Tibial nerve (tissue), 4 donors: ENCODE data around the gene TNFRSF13B. TPM values are rescaled to one million over a fixed set of nuclear protein-coding genes. Genes with fewer than 3 reads are reported as not detected.

Experiments
- DNase-seq, 2 donors: peaks; one replicate each; pipeline ENCODE4 v3.0.0-alpha.2; 2019; ENCODE audit warnings: low spot score in 2 of 2
- H3K27ac ChIP-seq, 4 donors: fragments of 200-600 bp; sonication (generic) in 3 of 4; one replicate each; pipeline ENCODE4 v1.5.1; 2017 to 2019; ENCODE audit warnings: mild to moderate bottlenecking in 1 of 4
- H3K27me3 ChIP-seq, 2 donors: fragments of 200-600 bp; sonication (generic) in 1 of 2; one replicate each; pipeline versions ENCODE4 v1.5.1 to v1.6.0; 2017 to 2019
- H3K36me3 ChIP-seq, 3 donors: fragments of 200-600 bp; sonication (generic); one replicate each; pipeline ENCODE4 v1.5.1; 2018 to 2019
- H3K4me1 ChIP-seq, 4 donors: fragments of 200-600 bp; sonication (generic) in 3 of 4; one replicate each; pipeline ENCODE4 v1.5.1; 2017 to 2019
- H3K4me3 ChIP-seq, 4 donors: fragments of 200-600 bp; sonication (generic) in 3 of 4; one replicate each; pipeline ENCODE4 v1.5.1; 2017 to 2019; ENCODE audit warnings: mild to moderate bottlenecking in 1 of 4, moderate library complexity in 1 of 4
- H3K9me3 ChIP-seq, 4 donors: fragments of 200-600 bp; sonication (generic) in 3 of 4; one replicate each; pipeline ENCODE4 v1.5.1; 2017 to 2019
- EP300 ChIP-seq, 2 donors: sonication (generic); formaldehyde crosslinking; IDR thresholded peaks; one replicate each; pipeline ENCODE4 v1.6.1; 2017; ENCODE audit warnings: antibody characterized with exemption in 2 of 2, mild to moderate bottlenecking in 1 of 2
- POLR2A ChIP-seq, 2 donors: fragments of 450-650 bp; IDR thresholded peaks; one replicate each; pipeline ENCODE4 v1.6.1; 2017; ENCODE audit warnings: antibody characterized with exemption in 2 of 2, mild to moderate bottlenecking in 2 of 2, moderate library complexity in 2 of 2
- WGBS, 2 donors: methylation state at CpG; one replicate each; pipeline ENCODE4 v1.1.5; 2018; 5-methylcytosine and 5-hydroxymethylcytosine counted together
- total RNA-seq, 4 donors: library from RNA; depleted of rRNA; stranded (reverse); fragments of >200 nt; gene quantifications; one replicate each; pipeline ENCODE4 v1.1.0, GENCODE V29; 2016
- TF ChIP-seq, protein P1 (sequence below), 5 experiments: fragments of 200-600 bp in 3 of 5; fragments of 450-650 bp in 2 of 5; sonication (generic) in 3 of 5; IDR thresholded peaks; one replicate each; pipeline ENCODE4 v1.5.1; 2016 to 2019; ENCODE audit warnings: antibody characterized with exemption in 5 of 5, mild to moderate bottlenecking in 3 of 5, moderate library complexity in 2 of 5

The TNFRSF13B gene
- total RNA-seq, 4 donors from 2014 or later: not detected

DNA sequence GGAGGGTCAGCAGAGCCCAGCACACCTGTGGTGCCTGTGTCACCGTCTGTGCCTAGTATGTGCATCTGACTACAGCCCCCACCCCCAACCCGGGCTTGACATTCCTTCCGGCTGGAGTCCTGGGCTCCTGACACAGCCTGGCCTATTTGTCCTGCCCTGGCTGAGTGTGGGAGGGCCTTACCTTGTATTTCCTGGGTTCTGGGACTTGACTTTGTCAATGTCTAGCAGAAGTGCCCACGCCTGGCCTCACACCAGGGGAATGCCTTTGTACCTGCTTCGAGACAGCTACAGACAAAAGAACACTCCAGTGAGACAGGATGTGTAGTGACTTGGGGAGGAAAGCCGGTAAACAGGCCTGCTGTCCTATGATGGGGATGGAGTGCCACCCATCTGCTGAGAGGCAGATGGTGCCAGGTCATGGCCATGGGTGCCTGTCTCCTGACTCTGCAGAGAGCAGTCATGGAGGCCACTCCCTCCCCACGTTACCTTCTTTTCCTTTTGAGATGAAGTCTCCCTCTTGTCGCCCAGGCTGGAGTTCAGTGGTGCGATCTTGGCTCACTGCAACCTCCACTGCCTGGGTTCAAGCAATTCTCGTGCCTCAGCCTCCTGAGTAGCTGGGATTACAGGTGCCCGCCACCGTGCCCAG, 42.8 kb downstream of the TNFRSF13B start:
- Histone ChIP-seq H3K27me3 (no peaks in the 10 kb centered on the region), H3K9me3 (no peaks in the 10 kb centered on the region), H3K4me3 (no peak overlapping the region), H3K27ac (no peak overlapping the region), H3K4me1 (peaks cover 0 to 8% (median 0%) of the 10 kb centered on the region in 4 donors), H3K36me3 (no peaks in the 10 kb centered on the region)
- TF ChIP-seq EP300 (IDR thresholded peaks at IDR 0.05) (no peak), POLR2A (IDR thresholded peaks at IDR 0.05) (no peak)
- 79 to 80% methylated on average over 12 of the region's 12 CpGs for WGBS, 2 donors
- DNase-seq: no peak

DNA sequence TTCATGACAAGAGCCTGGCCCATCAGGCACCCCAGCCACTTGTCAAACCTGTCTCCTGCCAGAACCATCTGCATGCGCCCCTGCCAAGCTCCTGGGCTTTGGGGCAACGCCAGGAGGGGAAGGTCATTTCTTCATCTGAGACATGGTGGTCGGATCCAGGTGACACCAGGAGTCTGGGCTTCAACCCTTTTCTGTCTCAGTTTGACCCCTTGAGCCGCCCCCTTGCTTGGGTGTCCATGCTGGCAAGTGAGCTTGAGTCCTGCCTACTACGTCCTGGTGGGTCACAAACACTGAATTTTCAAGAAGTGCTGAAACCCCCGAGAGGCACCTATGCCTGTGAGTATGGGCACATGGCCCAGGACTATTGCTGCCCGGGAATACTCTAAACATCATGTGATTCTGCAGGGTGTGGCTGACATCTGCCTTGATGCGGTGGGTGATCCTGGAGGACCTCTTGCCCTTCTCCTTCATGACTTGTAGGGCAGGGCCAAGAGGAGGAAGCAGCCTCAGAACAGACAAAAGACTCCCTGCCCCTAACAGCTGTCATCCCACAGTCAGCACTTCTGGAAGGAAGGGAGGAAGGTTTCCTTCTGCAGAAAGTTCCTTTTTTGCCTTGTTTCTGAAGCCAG, 43.4 kb downstream of the TNFRSF13B start:
- H3K27me3 ChIP-seq: no peaks in the 10 kb centered on the region
- H3K4me3 ChIP-seq: no peak overlapping the region
- WGBS, 2 donors: 75% methylated on average over 8 of the region's 8 CpGs
- peaks cover 0 to 8% (median 0%) of the 10 kb centered on the region in 4 donors for H3K4me1 ChIP-seq
- TF ChIP-seq POLR2A (IDR thresholded peaks at IDR 0.05) (no peak), EP300 (IDR thresholded peaks at IDR 0.05) (no peak)
- TF ChIP-seq, protein P1, sequence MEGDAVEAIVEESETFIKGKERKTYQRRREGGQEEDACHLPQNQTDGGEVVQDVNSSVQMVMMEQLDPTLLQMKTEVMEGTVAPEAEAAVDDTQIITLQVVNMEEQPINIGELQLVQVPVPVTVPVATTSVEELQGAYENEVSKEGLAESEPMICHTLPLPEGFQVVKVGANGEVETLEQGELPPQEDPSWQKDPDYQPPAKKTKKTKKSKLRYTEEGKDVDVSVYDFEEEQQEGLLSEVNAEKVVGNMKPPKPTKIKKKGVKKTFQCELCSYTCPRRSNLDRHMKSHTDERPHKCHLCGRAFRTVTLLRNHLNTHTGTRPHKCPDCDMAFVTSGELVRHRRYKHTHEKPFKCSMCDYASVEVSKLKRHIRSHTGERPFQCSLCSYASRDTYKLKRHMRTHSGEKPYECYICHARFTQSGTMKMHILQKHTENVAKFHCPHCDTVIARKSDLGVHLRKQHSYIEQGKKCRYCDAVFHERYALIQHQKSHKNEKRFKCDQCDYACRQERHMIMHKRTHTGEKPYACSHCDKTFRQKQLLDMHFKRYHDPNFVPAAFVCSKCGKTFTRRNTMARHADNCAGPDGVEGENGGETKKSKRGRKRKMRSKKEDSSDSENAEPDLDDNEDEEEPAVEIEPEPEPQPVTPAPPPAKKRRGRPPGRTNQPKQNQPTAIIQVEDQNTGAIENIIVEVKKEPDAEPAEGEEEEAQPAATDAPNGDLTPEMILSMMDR (IDR thresholded peaks at IDR 0.05): no peak
- no peaks in the 10 kb centered on the region for H3K9me3 ChIP-seq
- no peak overlapping the region for H3K27ac ChIP-seq
- H3K36me3 ChIP-seq: no peaks in the 10 kb centered on the region
- DNase-seq: no peak

DNA sequence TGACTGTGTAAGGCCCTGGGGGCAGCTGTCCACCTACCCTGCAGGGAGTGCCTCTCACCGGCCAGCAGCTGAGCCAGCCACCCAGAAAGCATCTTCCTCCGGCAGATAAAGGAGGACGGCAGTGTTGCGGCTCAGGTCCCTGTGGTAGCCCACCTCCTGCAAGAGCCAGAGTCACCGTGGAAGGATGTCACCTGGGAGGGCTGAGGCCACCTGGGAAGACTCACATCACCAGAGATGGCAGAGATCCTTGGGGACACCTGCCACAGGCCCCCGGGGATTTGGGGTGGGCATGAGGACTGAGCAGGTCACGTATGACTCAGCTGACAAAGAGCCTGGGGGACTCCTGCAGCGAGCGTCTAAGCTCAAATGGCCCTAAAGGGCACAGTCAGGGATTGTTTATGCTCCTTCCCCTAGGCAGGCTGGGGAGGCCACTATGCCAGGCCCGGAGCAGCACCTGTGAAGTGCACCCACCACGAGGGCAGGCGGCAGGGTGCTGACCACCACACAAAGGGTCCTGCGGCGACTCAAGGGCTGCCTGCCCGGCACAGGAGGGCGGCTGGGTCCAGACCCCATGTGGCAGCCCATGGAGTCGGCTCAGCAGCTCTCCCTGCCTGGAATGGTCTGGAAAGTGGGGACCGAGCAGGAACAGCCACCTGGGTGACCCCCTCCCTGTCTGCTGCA, 44.1 kb downstream of the TNFRSF13B start:
- 83 to 88% methylated on average over 5 to 8 of the region's 18 CpGs for WGBS, 2 donors
- no peak for TF ChIP-seq POLR2A (IDR thresholded peaks at IDR 0.05)
- no peak for TF ChIP-seq EP300 (IDR thresholded peaks at IDR 0.05)
- TF ChIP-seq, protein P1 (IDR thresholded peaks at IDR 0.05): no peak
- Histone ChIP-seq H3K27ac (no peak overlapping the region), H3K36me3 (no peaks in the 10 kb centered on the region), H3K9me3 (no peaks in the 10 kb centered on the region), H3K4me1 (peaks cover 0 to 8% (median 0%) of the 10 kb centered on the region in 4 donors), H3K27me3 (no peaks in the 10 kb centered on the region), H3K4me3 (no peak overlapping the region)
- DNase-seq: no peak

DNA sequence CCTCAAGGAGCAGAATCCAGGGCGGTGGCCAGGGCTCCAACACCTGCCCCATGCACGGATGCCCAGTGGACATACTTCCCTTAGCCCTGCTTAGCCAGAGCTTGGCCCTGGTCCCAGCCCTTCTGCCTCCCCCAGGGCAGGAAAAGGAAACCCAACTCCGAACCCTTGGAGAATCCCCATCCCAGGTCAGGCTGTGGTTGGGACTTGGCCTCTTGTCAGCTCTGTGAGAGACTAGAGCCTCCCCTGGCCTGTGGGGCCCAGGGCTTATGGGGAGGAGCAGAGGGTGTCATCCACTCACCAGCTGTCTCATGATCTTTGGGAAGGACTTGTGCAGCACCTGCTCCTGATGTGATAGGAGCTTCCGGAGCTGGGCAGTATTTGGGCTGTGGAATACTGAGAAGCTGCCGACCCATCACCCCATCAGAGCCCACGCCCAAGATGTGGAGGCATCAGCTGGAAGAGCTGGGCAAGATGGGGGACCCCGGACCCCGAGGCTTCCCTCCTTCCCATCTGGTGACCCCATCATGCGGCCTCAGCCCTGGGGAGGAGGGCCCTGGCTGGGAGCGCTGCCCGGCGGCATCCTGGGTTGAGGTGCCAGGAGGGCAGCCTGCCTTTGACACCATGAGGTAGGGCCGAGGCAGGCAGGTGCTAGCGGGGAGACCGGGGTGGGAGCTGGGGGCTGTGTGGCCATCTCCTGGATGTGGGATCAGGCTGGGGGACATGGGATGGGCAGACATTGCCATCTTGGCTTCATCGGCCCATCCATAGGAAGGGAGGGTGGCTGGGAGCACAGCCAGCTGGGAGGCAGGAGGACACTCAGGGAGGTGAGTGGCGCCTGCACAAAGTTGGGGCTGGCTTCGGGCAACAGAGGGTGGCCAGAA, 45.1 kb downstream of the TNFRSF13B start:
- DNase-seq: no peak
- no peak overlapping the region for H3K4me3 ChIP-seq
- H3K36me3 ChIP-seq: no peaks in the 10 kb centered on the region
- no peaks in the 10 kb centered on the region for H3K9me3 ChIP-seq
- TF ChIP-seq, protein P1 (IDR thresholded peaks at IDR 0.05): no peak
- TF ChIP-seq EP300 (IDR thresholded peaks at IDR 0.05): no peak
- no peak for TF ChIP-seq POLR2A (IDR thresholded peaks at IDR 0.05)
- 92 to 94% methylated on average over 14 to 16 of the region's 18 CpGs for WGBS, 2 donors
- no peaks in the 10 kb centered on the region for H3K27me3 ChIP-seq
- peaks cover 0 to 8% (median 0%) of the 10 kb centered on the region in 4 donors for H3K4me1 ChIP-seq
- no peak overlapping the region for H3K27ac ChIP-seq

DNA sequence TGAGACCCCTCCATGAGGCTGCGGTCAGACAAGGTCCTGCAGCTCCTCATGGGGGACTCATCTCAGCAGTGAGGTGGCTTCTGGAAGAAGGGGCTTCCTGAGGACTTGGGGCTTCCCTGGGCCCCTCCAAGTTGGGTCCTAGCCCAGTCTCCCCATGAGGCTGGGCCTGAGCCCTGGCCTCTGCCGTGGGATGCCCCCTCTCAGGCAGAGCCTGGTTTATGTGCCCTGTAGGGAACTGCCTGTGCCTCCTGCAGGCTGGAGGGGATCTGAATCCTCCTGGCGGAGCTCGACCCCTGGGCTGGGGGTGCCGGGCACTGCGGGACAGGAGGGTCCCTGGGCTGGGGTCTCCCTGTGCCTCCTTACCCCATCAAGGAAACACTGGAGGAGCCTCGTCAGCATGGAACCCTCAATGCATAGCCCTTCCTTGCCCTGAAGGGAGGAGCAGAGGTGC, 45.8 kb downstream of the TNFRSF13B start:
- no peak for TF ChIP-seq EP300 (IDR thresholded peaks at IDR 0.05)
- TF ChIP-seq POLR2A (IDR thresholded peaks at IDR 0.05): no peak
- Histone ChIP-seq H3K9me3 (no peaks in the 10 kb centered on the region), H3K27ac (no peak overlapping the region), H3K4me1 (peaks cover 0 to 8% (median 0%) of the 10 kb centered on the region in 4 donors), H3K27me3 (no peaks in the 10 kb centered on the region), H3K4me3 (no peak overlapping the region), H3K36me3 (no peaks in the 10 kb centered on the region)
- DNase-seq: no peak
- WGBS, 2 donors: 97 to 100% methylated on average over 2 to 7 of the region's 7 CpGs
